Measurements from ENCODE around the gene SLC4A4.

The SLC4A4 gene

GRCh38 chr4:71426381-71427042 lies 87.7 kb downstream of the SLC4A4 start:
- DNase-seq: no peak

GRCh38 chr4:71429106-71429505 lies 90.3 kb downstream of the SLC4A4 start:
- no peak for DNase-seq

- no peak for DNase-seq
Measured at GRCh38 chr4:71429962-71430361, 91.1 kb downstream of the SLC4A4 start.

- DNase-seq: no peak
Measured at GRCh38 chr4:71430609-71431008, 91.8 kb downstream of the SLC4A4 start.

- no peak for DNase-seq
Measured at GRCh38 chr4:71440612-71441011, 101.8 kb downstream of the SLC4A4 start.

GRCh38 chr4:71441186-71442169 lies 102.7 kb downstream of the SLC4A4 start:
- DNase-seq: no peak

- DNase-seq: no peak
Measured at GRCh38 chr4:71442336-71442735, 103.5 kb downstream of the SLC4A4 start.

- DNase-seq: no peak
Measured at GRCh38 chr4:71444395-71444794, 105.6 kb downstream of the SLC4A4 start.

- DNase-seq: no peak
Measured at GRCh38 chr4:71445811-71446210, 107.0 kb downstream of the SLC4A4 start.

GRCh38 chr4:71446479-71447081 lies 107.8 kb downstream of the SLC4A4 start:
- no peak for DNase-seq

GRCh38 chr4:71449040-71449439 lies 110.2 kb downstream of the SLC4A4 start:
- DNase-seq: no peak

GRCh38 chr4:71449878-71450277 lies 111.1 kb downstream of the SLC4A4 start:
- no peak for DNase-seq

GRCh38 chr4:71453531-71453930 lies 114.7 kb downstream of the SLC4A4 start:
- no peak for DNase-seq

- DNase-seq: no peak
Measured at GRCh38 chr4:71456841-71457240, 118.0 kb downstream of the SLC4A4 start.

GRCh38 chr4:71460371-71460770 lies 121.6 kb downstream of the SLC4A4 start:
- DNase-seq: no peak

GRCh38 chr4:71461422-71461821 lies 122.6 kb downstream of the SLC4A4 start:
- no peak for DNase-seq

- DNase-seq: no peak
Measured at GRCh38 chr4:71466775-71467174, 128.0 kb downstream of the SLC4A4 start.

GRCh38 chr4:71468116-71468710 lies 129.4 kb downstream of the SLC4A4 start:
- DNase-seq: no peak

- no peak for DNase-seq
Measured at GRCh38 chr4:71469541-71469940, 130.7 kb downstream of the SLC4A4 start.

- DNase-seq: no peak
Measured at GRCh38 chr4:71470524-71470923, 131.7 kb downstream of the SLC4A4 start.

GRCh38 chr4:71472946-71473345 lies 134.1 kb downstream of the SLC4A4 start:
- DNase-seq: no peak

GRCh38 chr4:71473541-71474240 lies 134.9 kb downstream of the SLC4A4 start:
- DNase-seq: no peak

GRCh38 chr4:71474731-71475130 lies 135.9 kb downstream of the SLC4A4 start:
- no peak for DNase-seq
